Right ventricle myocardium inferior (tissue), 1 donor: ENCODE results near the gene ADIRF. TPM values are rescaled to one million over a fixed set of nuclear protein-coding genes. Genes with fewer than 3 reads are reported as not detected.
"Not testable (repeated sequence)": the region's sequence is repeated elsewhere in the genome, so short reads cannot be mapped to it uniquely, and the experiment has no call there.

Source experiments
- ATAC-seq: fragments of 200-7000 bp; cut with Tn5 transposase; one replicate; pipeline ENCODE4 v1.9.1; 2020; ENCODE audit warnings: mild to moderate bottlenecking, moderate library complexity
- DNase-seq: peaks from one replicate; pipeline ENCODE4 v3.0.0; 2021; ENCODE audit errors: missing footprints
- intact Hi-C: fragments of 100-400 bp; cut with DNase I; formaldehyde crosslinking; loops from one replicate; pipeline ENCODE4 v1.11.0; 2022
- total RNA-seq: library from RNA; stranded (reverse); fragmentation: NEBNext Ultra II Directional; extraction: Animal tissue kit (Norgen Biotek cat#: 25700); gene quantifications from one replicate; pipeline ENCODE4 v1.2.1, GENCODE V29; 2021
- donor health status: DM: no; HTN: yes; CAD: no; lungs with severe emphysema.

ADIRF gene
- total RNA-seq, 1 donor from 2014 or later = 54.6 TPM

DNA sequence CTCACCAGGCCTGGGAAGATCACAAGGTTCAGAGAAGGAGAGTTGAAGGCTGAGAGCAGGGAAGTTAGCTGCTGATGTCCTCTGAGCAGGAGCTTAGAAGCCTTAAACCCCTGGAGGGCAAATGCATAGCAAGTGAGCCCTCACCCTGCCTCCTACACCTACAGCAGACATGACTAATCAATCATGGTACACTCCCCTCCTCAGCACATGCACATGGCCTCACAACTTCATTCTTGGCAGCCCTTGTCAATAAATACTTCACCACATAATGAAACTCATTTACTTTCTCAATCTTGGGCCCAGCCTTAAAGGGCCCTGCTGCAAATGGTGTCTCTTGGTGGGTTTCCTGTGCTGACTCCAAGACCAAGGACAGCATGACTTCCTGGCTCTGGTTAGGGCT, 23.8 kb upstream of the ADIRF start:
- intact Hi-C loops = no loop called here
- no peak for DNase-seq
- ATAC-seq = no peak

DNA sequence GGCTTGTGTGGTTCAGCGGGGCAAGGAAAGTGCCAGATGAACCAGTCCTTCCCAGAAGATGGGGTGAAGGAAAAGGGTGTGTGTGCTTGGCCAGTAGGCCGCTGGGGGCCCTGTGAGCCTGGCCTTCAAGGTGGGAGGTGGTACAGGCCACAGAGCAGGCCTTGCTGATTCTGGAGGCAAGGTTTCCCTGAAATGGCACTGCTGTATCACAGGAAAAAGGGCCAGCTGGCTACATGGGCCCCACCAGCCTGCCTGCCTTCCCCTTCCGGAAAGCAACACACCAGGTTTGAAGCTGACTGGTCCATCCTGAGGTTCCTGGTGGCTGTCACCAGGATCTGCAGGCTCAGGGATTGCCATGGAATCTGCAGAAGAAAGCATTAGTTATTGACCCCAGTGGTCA, 23.4 kb upstream of the ADIRF start:
- no peak for ATAC-seq
- DNase-seq = no peak
- intact Hi-C loops = no loop called here

- peak; percentile 73 for DNase-seq
- intact Hi-C loops = no loop called here
- peak; percentile 45 for ATAC-seq
These were observed 22.7 kb upstream of the ADIRF start for GRCh38 chr10:86945361-86946212.

DNA sequence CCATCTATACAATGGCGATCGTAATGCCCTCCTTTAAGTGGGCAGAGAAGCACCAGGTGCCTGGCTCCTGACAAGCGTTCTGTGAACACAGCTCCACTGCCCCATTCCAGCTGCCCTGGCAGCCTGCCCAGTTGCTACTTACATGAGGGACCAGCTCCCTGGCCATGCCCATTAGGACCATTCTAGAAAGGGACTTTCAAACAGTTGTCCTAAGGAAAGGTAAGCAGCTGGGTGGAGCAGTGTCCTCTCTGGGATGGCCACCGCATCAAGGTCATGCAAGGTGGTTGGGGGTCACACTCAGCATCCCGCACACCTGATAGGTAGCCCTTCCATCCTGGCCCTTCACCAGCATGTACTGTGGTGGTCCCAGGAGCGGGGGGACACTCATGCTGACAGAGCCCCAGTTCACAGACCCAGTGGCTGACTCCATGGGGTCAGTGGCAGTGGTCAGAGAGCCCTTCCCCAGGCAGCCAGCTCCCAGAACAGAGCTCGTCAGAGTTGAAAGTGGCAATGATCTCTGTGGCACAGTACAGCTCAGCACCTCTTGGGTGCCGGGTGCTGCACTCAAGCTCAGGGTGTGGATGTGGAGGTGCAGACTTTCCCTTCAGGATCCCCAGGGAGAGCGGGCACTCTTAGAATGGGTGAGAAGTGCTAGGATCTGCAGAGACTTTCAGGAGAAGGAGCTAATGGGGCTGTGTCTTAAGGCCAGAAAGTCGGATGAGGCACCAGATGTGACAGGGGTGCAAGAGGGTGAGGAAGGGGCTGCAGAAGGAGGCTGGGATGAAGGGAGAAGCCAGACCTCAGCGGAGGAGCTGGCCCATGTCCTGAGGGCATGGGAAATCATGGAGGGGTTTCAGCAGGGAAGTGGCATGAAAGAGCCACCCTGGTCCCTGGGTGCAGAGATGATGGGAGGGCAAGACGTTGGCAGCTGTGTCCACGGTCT, 21.8 kb upstream of the ADIRF start:
- ATAC-seq (no peak), DNase-seq (peak; percentile 78)
- intact Hi-C loops = no loop called here

GRCh38 chr10:86947806-86948205, 20.5 kb upstream of the ADIRF start:
- DNase-seq, ATAC-seq, intact Hi-C loops: not testable (repeated sequence)

- ATAC-seq (no peak), DNase-seq (no peak)
- intact Hi-C loops = no loop called here
These were observed 17.9 kb upstream of the ADIRF start for GRCh38 chr10:86950349-86950748.

GRCh38 chr10:86951184-86951761, 17.0 kb upstream of the ADIRF start:
- DNase-seq (no peak), ATAC-seq (no peak)
- intact Hi-C loops = no loop called here

DNA sequence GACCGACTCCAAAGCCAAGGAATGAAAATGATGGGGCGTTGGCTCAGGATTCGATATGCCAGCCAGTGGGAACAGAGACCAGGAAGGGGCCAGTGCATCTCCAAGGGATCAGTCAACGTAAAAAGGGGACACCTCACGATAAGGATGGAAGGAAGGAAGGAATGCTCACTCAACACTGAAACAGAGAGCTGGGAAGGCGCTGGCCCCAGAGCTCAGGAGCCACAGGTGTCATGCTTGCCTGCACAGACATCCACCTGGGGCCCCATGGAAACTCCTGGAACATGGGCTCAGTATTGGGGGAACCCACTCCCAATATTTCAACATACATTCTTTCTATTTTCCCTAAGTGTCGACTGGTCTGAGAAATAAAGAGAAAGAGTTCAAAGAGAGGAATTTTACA, 16.2 kb upstream of the ADIRF start:
- no peak for DNase-seq
- intact Hi-C loops = no loop called here

GRCh38 chr10:86952697-86953096, 15.6 kb upstream of the ADIRF start:
- intact Hi-C loops, ATAC-seq, DNase-seq: not testable (repeated sequence)

More for the DNA sequence above, 16.2 kb upstream of the ADIRF start:
- ATAC-seq = no peak

GRCh38 chr10:86953747-86954680, 14.3 kb upstream of the ADIRF start:
- intact Hi-C loops = loop anchor here (2.0 kb wide), 1 partner anchor 17 kb away; no protein-coding TSS in a partner anchor
- peak; percentile 82 for DNase-seq
- peak; percentile 71 for ATAC-seq

GRCh38 chr10:86954681-86955500, 13.4 kb upstream of the ADIRF start:
- DNase-seq (no peak), ATAC-seq (no peak)
- intact Hi-C loops = loop anchor here (2.0 kb wide), 1 partner anchor 16 kb away; no protein-coding TSS in a partner anchor

GRCh38 chr10:86955501-86956194, 12.6 kb upstream of the ADIRF start:
- intact Hi-C loops = loop anchor here (2.0 kb wide), 1 partner anchor 15 kb away; no protein-coding TSS in a partner anchor
- DNase-seq = no peak
- ATAC-seq = no peak

DNA sequence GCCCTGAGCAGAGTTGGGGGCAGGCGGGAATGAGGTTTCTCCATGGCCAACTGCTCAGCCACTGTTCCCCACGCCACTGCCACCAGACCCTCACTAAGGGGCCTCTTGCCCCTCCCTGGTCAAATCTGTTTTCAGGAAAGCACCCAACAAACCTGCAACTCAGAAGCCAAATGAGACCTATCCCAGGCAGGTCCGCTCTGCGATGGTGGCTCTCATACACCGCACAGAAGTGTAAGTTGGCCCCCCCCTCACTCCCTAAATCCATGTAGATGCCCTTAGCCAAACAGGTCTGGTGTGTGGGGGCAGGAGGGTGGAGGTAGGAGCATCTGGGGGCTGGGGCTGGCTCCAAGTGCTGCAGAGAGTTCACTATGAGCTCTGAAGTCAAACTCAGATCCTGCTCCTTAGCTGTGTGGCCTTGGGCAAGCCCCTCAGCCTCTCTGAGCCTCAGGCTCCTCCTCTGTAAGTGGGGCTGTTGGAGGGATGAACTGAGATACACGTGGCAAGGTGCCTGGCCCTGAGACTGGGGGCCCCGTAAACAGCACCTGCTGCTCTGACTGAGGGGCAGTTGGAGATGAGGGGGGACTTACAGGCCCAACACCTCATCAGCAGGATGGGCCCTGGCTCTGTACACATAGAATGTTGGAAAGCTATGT, 12.0 kb upstream of the ADIRF start:
- intact Hi-C loops = no loop called here

DNA sequence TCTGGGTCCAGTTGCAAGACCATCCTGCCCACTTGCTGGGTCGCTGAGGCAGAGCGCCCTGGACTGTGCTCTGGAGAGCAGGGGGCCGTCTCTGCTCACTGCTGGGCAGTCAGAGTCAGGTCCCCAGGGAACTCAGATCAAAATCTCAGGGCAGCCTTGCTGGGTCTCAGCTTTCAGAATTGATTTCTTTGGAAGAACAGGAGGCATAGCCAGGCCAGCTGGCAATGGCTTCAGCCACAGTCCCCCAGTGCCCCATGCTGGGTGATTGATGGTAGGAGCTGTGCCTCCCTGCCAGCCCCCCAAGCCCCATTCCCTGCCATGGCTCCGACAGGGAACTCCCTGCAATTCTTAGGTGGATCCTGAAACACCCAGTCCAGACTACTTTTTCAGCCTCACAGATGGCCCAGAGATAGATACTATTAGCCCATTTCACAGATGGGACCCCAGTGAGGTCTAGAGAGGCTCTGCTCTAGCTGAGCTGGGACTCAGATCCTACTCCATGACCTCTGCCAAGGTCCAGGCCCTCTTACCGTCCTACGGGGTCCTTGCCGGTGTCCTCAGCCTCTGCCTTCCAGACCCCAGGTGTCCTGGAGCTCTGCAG, 11.3 kb upstream of the ADIRF start:
- no peak for DNase-seq
- no peak for ATAC-seq
- intact Hi-C loops = no loop called here

More for the DNA sequence above, 12.0 kb upstream of the ADIRF start:
- no peak for ATAC-seq
- no peak for DNase-seq

DNA sequence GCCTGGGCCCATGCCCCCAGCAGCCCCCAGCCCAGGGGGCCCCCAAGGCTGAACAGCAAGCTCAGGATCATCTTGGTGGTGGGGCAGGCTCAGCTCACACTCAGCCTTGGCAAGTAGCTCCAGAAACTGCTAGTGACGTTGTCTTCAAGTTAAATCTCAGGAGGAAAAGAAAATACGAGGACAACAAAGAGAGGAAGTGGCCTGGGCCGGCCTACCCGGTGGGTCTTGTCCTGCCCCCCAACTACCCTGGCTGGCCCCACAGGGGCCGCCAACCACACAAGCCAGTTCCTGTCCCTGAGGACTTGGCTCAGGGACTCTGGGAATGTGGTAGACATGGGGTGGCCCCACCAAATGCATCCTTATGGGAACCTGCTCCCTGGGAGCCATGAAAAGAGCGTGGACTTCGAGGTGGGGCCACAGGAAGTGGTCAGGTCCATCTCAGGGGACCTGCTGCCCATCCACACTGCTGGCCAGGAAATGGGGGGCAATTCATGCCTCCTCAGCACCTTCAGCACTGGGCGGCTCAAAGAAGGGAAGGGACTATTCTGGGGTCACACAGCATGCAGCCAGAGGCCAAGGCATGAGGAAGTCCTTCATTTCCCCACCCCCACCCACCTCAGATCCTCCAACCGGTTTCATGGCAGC, 10.7 kb upstream of the ADIRF start, which contains the start of gene MMRN2:
MMRN2 (minus strand) TSS at position 145 of the 645 bp plus-strand sequence; CDS start at position 71, 74 bp downstream.
- ATAC-seq (no peak), DNase-seq (no peak)
- intact Hi-C loops = no loop called here
